Activated T-cell treated with anti-CD3 and anti-CD28 coated beads, Interleukin-2, amount 50 U/mL, for 48 hours (primary cell): Measurements from ENCODE around the gene TOM1L2.

Source experiments
- DNase-seq, 2 experiments: peaks; one replicate each; pipeline ENCODE4 v3.0.0-alpha.2; 2020

TOM1L2 gene

GRCh38 chr17:17970699-17971430 is 1.3 kb downstream of the TOM1L2 start:
- no peak for DNase-seq

- no peak for DNase-seq
Observed at GRCh38 chr17:17966399-17966798, 5.8 kb downstream of the TOM1L2 start.

GRCh38 chr17:17965152-17965721 is 7.0 kb downstream of the TOM1L2 start:
- DNase-seq, result no peak

GRCh38 chr17:17964710-17965109 is 7.5 kb downstream of the TOM1L2 start:
- DNase-seq, result no peak

GRCh38 chr17:17963694-17964436 is 8.3 kb downstream of the TOM1L2 start:
- no peak for DNase-seq

- DNase-seq, result no peak
Observed at GRCh38 chr17:17963066-17963465, 9.1 kb downstream of the TOM1L2 start.

GRCh38 chr17:17960500-17961030 is 11.6 kb downstream of the TOM1L2 start:
- DNase-seq, result no peak

GRCh38 chr17:17959520-17960361 is 12.5 kb downstream of the TOM1L2 start:
- DNase-seq, result peak; percentile 60 to 62

- no peak for DNase-seq
Observed at GRCh38 chr17:17958982-17959381, 13.2 kb downstream of the TOM1L2 start.

- DNase-seq, result no peak
Observed at GRCh38 chr17:17957584-17957916, 14.7 kb downstream of the TOM1L2 start.

- peak; percentile 44 to 54 for DNase-seq
Observed at GRCh38 chr17:17955790-17956341, 16.3 kb downstream of the TOM1L2 start.

- no peak for DNase-seq
Observed at GRCh38 chr17:17954079-17954478, 18.1 kb downstream of the TOM1L2 start.

GRCh38 chr17:17952691-17953090 is 19.5 kb downstream of the TOM1L2 start:
- no peak for DNase-seq

GRCh38 chr17:17951524-17951923 is 20.7 kb downstream of the TOM1L2 start:
- DNase-seq, result no peak

- DNase-seq, result no peak
Observed at GRCh38 chr17:17950806-17951205, 21.4 kb downstream of the TOM1L2 start.

GRCh38 chr17:17950347-17950746 is 21.9 kb downstream of the TOM1L2 start:
- no peak for DNase-seq

GRCh38 chr17:17947966-17948365 is 24.2 kb downstream of the TOM1L2 start:
- no peak for DNase-seq

GRCh38 chr17:17947309-17947708 is 24.9 kb downstream of the TOM1L2 start:
- no peak for DNase-seq

GRCh38 chr17:17946093-17946492 is 26.1 kb downstream of the TOM1L2 start:
- DNase-seq, result no peak

GRCh38 chr17:17944743-17945142 is 27.5 kb downstream of the TOM1L2 start:
- no peak for DNase-seq

GRCh38 chr17:17944242-17944641 is 28.0 kb downstream of the TOM1L2 start:
- no peak for DNase-seq

GRCh38 chr17:17943281-17943984 is 28.8 kb downstream of the TOM1L2 start:
- DNase-seq, result no peak
